ENCODE measurements around the gene ODF2.

ODF2 gene

DNA sequence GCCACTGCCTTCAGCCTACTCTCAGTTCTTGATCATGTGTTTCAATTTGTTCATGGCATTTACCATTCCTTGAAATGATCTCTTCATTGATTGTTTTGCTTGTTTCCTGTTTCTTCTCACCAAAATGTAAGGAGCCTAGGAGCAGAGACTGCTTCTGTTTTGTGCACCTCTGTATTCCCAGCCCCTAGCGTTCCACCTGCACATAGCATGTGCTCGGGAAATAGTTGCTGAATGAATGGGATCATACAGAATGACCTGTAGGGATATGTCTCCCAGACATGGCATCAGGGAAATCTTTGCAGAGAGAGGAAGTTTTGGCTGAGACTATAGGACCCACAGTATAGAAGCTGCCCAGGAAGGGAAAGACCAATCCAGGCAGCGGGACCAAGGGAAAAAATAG, 41.3 kb upstream of the ODF2 start:
- no peaks in the 10 kb centered on the region for H3K9me3 ChIP-seq (ENCODE audit: low read depth, low read length)
- no peak overlapping the region for H3K9ac ChIP-seq (ENCODE audit: insufficient read length)
- DNase-seq (ENCODE audit: low read depth, low spot score), result no peak
- no peak overlapping the region for H3K4me3 ChIP-seq
- H3K36me3 ChIP-seq (ENCODE audit: insufficient read depth, low read length), result no peaks in the 10 kb centered on the region
- TF ChIP-seq EZH2 (IDR thresholded peaks at IDR 0.05) (no peak), POLR2AphosphoS5 (IDR thresholded peaks at IDR 0.05; ENCODE audit: borderline replicate concordance, low read depth, low read length) (no peak), FOXP2 (optimal IDR thresholded peaks at IDR 0.05; ENCODE audit: control extremely low read depth, extremely low read length, insufficient read depth) (no peak)
- H3K27ac ChIP-seq, result no peak overlapping the region

DNA sequence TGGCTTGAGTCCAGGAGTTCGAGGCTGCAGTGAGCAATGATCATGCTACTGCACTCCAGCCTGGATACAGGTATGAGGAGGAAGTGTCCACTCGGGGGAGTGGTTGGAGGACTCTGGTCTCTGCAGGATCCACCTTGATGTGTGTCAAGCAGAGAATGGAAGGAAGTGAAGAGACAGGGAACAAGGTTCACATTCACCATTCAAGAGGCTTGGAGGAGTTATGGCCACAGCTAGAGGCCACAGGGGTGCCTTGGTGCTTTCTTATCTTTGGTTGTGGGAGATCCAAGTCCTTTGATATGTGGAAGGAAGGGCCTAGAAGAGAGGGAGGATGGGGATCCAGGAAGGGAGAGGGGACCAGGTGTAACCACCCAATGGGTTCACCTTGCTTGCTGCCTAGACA, 40.5 kb upstream of the ODF2 start:
- H3K4me3 ChIP-seq, result no peak overlapping the region
- H3K27ac ChIP-seq, result no peak overlapping the region
- H3K9ac ChIP-seq (ENCODE audit: insufficient read length), result no peak overlapping the region
- TF ChIP-seq FOXP2 (optimal IDR thresholded peaks at IDR 0.05; ENCODE audit: control extremely low read depth, extremely low read length, insufficient read depth), result no peak
- TF ChIP-seq POLR2AphosphoS5 (IDR thresholded peaks at IDR 0.05; ENCODE audit: borderline replicate concordance, low read depth, low read length), result no peak
- TF ChIP-seq EZH2 (IDR thresholded peaks at IDR 0.05), result no peak
- no peak for DNase-seq (ENCODE audit: low read depth, low spot score)
- H3K36me3 ChIP-seq (ENCODE audit: insufficient read depth, low read length), result no peaks in the 10 kb centered on the region
- no peaks in the 10 kb centered on the region for H3K9me3 ChIP-seq (ENCODE audit: low read depth, low read length)

DNA sequence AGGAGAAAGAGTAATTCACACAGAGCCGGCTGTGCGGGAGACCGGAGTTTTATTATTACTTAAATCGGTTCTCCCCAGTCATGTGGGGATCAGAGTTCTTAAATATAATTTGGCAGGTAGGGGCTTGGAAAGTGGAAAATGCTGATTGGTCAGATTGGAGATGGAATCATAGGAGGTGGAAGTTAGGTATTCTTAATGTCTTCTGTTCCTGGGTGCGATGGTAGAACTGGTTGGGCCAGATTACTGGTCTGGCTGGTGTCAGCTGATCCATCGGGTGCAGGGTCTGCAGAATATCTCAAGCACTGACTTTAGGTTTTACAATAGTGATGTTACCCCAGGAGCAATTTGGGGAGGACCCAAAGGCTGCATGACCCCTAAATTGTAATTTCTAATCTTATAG, 39.8 kb upstream of the ODF2 start:
- Histone ChIP-seq H3K9me3 (ENCODE audit: low read depth, low read length) (no peaks in the 10 kb centered on the region), H3K9ac (ENCODE audit: insufficient read length) (no peak overlapping the region), H3K27ac (peak overlapping the region; percentile 61), H3K4me3 (peak overlapping the region; percentile 50), H3K36me3 (ENCODE audit: insufficient read depth, low read length) (no peaks in the 10 kb centered on the region)
- no peak for DNase-seq (ENCODE audit: low read depth, low spot score)
- TF ChIP-seq FOXP2 (optimal IDR thresholded peaks at IDR 0.05; ENCODE audit: control extremely low read depth, extremely low read length, insufficient read depth), result no peak

DNA sequence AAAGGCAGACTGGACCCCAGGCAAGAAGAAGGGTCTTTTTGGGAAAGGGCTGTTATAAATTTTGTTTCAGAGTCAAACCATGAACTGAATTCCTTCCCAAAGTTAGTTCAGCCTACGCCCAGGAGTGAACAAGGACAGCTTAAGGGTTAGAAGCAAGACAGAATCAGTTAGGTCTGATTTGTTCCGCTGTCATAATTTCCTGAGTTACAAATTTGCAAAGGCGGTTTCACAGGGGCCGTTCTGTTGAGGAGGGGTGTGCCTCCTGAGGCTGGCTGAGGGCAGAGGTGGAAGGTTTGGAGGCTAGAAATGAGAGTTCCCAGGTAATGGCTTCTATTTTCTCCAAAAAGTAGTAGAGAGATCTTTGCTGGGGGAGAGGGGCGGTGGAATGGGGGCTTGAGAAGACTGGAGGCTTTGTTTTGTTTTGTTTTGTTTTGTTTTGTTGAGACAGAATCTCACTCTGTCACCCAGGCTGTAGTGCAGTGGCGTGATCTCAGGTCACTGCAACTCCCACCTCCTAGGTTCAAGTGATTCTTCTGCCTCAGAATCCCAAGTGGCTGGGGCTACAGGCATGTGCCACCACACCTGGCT, 39.3 kb upstream of the ODF2 start:
- H3K9ac ChIP-seq (ENCODE audit: insufficient read length), result no peak overlapping the region
- peak overlapping the region; percentile 50 for H3K4me3 ChIP-seq
- DNase-seq (ENCODE audit: low read depth, low spot score), result no peak
- H3K27ac ChIP-seq, result peak overlapping the region; percentile 61
- TF ChIP-seq FOXP2 (optimal IDR thresholded peaks at IDR 0.05; ENCODE audit: control extremely low read depth, extremely low read length, insufficient read depth) (no peak), POLR2AphosphoS5 (IDR thresholded peaks at IDR 0.05; ENCODE audit: borderline replicate concordance, low read depth, low read length) (no peak), EZH2 (IDR thresholded peaks at IDR 0.05) (no peak)
- H3K9me3 ChIP-seq (ENCODE audit: low read depth, low read length), result no peaks in the 10 kb centered on the region
- H3K36me3 ChIP-seq (ENCODE audit: insufficient read depth, low read length), result no peaks in the 10 kb centered on the region

DNA sequence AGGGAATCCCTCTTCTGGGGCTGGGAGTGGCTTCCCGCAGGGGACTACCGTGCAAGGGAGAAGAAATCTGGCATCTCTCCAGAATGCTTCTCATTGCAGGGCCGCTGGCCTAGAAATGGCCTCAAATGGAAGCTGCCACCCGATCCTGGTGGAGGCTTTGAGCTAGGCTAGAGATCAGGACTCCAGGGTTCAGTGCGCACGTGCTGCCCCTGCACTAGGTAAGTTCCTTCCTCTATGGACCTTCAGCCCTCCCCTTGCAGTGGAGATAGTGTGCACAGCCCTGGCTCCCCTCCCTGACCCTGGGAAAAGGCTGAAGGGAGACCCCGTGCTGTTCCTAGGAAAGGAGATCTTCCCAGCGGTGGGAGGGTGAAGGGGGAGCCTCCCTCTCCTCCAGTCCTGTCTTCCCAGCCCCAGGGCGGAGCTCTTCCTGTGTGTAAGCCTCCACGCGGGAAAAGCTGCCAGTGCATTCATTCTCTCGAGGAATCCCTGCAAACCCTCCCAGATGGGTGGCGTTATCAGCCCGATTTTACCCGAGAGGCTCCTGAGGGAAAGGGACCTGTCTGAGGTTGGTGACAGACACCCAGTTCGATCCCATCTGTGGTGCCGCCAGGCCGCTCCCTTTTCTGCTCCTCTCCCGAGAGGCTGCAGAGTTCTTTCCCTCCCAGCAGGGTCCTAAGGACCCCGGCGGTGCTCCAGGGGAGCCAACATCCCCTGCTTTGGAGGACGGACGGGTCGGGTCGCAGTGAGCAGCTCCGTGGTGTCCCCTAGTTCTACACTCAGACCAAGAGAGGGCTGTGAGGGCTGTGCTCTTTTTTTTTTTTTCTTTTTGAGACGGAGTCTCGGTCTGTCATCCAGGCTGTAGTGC, 36.5 kb upstream of the ODF2 start:
- peak overlapping the region; percentile 51 for H3K9ac ChIP-seq (ENCODE audit: insufficient read length)
- H3K4me3 ChIP-seq, result peak overlapping the region; percentile 66
- peak overlapping the region; percentile 60; the same call in 1 of the 2 replicates for H3K27ac ChIP-seq
- H3K36me3 ChIP-seq (ENCODE audit: insufficient read depth, low read length), result no peaks in the 10 kb centered on the region
- DNase-seq (ENCODE audit: low read depth, low spot score), result peak; percentile 51
- no peaks in the 10 kb centered on the region for H3K9me3 ChIP-seq (ENCODE audit: low read depth, low read length)
- TF ChIP-seq FOXP2 (optimal IDR thresholded peaks at IDR 0.05; ENCODE audit: control extremely low read depth, extremely low read length, insufficient read depth), result no peak
- peak; percentile 47; the same call in 1 of the 2 replicates for TF ChIP-seq POLR2AphosphoS5 (IDR thresholded peaks at IDR 0.05; ENCODE audit: borderline replicate concordance, low read depth, low read length)

DNA sequence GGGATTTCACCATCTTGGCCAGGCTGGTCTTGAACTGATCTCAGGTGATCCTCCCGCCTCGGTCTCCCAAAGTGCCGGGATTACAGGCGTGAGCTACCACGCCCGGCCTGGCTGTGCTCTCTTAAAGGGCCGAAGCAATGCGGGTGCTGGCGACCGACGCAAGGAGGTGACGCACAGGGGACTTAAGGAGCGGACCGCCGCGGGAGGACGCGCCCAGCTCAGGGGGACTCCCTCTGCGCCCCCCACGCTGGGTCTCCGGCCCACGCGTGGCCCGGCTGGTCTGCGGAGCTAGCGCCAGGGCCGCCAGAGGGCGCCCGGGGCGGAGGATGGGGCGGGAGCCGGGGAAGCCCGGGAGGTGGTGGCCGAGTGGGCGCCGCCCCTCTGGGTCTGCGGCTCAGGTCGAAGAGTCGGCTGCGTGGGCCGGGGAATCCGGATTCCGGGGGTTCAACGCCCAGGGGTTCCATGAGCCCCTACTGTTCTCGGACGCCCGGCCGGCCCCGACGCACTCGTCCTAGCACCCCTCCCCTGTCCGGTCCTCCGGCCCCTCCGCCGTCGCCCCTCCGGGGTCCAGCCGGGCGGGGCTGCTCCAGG, 35.7 kb upstream of the ODF2 start:
- TF ChIP-seq FOXP2 (optimal IDR thresholded peaks at IDR 0.05; ENCODE audit: control extremely low read depth, extremely low read length, insufficient read depth), result no peak
- no peak for TF ChIP-seq EZH2 (IDR thresholded peaks at IDR 0.05)
- no peak for TF ChIP-seq POLR2AphosphoS5 (IDR thresholded peaks at IDR 0.05; ENCODE audit: borderline replicate concordance, low read depth, low read length)

DNA sequence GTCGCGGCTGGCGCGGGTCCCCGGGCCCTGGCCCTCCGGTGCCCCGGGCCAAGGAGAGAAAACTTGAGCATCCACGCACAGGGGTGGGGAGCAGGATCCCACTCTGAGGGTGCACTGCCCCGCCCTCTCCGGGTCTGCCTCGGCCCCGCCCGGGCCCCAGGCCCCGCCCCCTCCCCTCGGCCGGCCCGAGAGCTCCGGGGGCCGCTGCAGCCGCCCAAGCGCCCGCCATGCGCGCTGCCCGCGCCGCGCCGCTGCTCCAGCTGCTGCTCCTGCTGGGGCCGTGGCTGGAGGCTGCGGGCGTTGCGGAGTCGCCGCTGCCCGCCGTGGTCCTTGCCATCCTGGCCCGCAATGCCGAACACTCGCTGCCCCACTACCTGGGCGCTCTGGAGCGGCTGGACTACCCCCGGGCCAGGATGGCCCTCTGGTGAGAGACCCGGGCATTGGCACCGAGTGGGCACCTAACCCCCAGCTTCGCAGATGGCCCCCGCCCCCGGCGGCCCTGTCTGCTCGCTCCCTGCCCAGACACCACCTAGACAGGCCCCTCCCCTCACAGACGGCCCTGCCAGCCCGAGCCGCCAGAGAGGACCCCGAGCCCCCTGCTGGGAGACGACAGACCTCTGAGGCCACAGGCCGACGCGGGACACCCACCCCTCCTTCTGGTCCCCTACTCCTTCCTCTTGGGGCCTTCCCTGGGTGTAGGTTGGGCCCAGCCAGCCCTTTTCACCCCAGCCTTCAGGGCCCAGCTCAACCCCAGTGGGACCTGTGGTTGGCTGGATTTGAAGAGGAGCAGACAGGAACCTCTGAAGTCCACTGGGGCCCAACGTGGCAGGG, 34.9 kb upstream of the ODF2 start, which contains the start of gene CERCAM:
TSS of gene CERCAM (plus strand) at position 207 of the 831 bp plus-strand sequence. CDS start at position 228, 21 bp downstream.
- H3K27ac ChIP-seq, result 0 out of 2 replicates have a peak within 1 kb of the TSS, but pooled peaks have one; percentile 60
- no peaks in the 10 kb centered on the region for H3K36me3 ChIP-seq (ENCODE audit: insufficient read depth, low read length)
- no peak for DNase-seq (ENCODE audit: low read depth, low spot score)
- H3K9ac ChIP-seq (ENCODE audit: insufficient read length), result no peak within 1 kb of the TSS
- peak within 1 kb of the TSS; percentile 76 for H3K4me3 ChIP-seq
- TF ChIP-seq EZH2 (IDR thresholded peaks at IDR 0.05) (no peak), POLR2AphosphoS5 (IDR thresholded peaks at IDR 0.05; ENCODE audit: borderline replicate concordance, low read depth, low read length) (no peak)
- no peaks in the 10 kb centered on the region for H3K9me3 ChIP-seq (ENCODE audit: low read depth, low read length)

More for the DNA sequence above, 35.7 kb upstream of the ODF2 start:
- H3K9me3 ChIP-seq (ENCODE audit: low read depth, low read length), result no peaks in the 10 kb centered on the region
- peak overlapping the region; percentile 76 for H3K4me3 ChIP-seq
- no peak overlapping the region for H3K9ac ChIP-seq (ENCODE audit: insufficient read length)
- no peak overlapping the region for H3K27ac ChIP-seq
- H3K36me3 ChIP-seq (ENCODE audit: insufficient read depth, low read length), result no peaks in the 10 kb centered on the region
- DNase-seq (ENCODE audit: low read depth, low spot score), result no peak
